Smooth muscle cell (in vitro differentiated cells): ENCODE data around the gene GFY. TPM values are rescaled to one million over a fixed set of nuclear protein-coding genes. Genes with fewer than 3 reads are reported as not detected.

ENCODE experiments used
- DNase-seq: peaks from one replicate; lab custom pipeline; 2025; ENCODE audit not compliant: unreplicated experiment; lab: John Stamatoyannopoulos, UW
- H2AFZ ChIP-seq: fragments of 200-600 bp; sonication (generic); 2 replicates; pipeline ENCODE4 v1.6.0; 2016; ENCODE audit warnings: antibody characterized with exemption, low read depth, mild to moderate bottlenecking
- H3F3A ChIP-seq: fragments of 200-600 bp; sonication (generic); 2 replicates; pipeline ENCODE4 v1.6.0; 2017; ENCODE audit warnings: antibody characterized with exemption, low read depth
- H3K27ac ChIP-seq: fragments of 200-600 bp; sonication (generic); 2 replicates; pipeline ENCODE4 v1.5.1; 2016; ENCODE audit warnings: low read depth, mild to moderate bottlenecking
- H3K27me3 ChIP-seq: fragments of 200-600 bp; sonication (generic); 2 replicates; pipeline ENCODE4 v1.6.1; 2016; ENCODE audit warnings: low read depth, mild to moderate bottlenecking
- H3K36me3 ChIP-seq: fragments of 200-600 bp; sonication (generic); 2 replicates; pipeline ENCODE4 v1.5.1; 2016; ENCODE audit warnings: low read depth
- H3K4me1 ChIP-seq: fragments of 200-600 bp; sonication (generic); 2 replicates; pipeline ENCODE4 v1.5.1; 2016; ENCODE audit warnings: low read depth
- H3K4me2 ChIP-seq: fragments of 200-600 bp; sonication (generic); 2 replicates; pipeline ENCODE4 v1.6.0; 2016; ENCODE audit warnings: mild to moderate bottlenecking
- H3K4me3 ChIP-seq: fragments of 200-600 bp; sonication (generic); 2 replicates; pipeline ENCODE4 v1.5.1; 2016; ENCODE audit warnings: mild to moderate bottlenecking
- H3K79me2 ChIP-seq: fragments of 200-600 bp; sonication (generic); 2 replicates; pipeline ENCODE4 v1.6.0; 2016; ENCODE audit warnings: low read depth, mild to moderate bottlenecking
- H3K9ac ChIP-seq: fragments of 200-600 bp; sonication (generic); 2 replicates; pipeline ENCODE4 v1.6.0; 2016; ENCODE audit warnings: low read depth
- H3K9me3 ChIP-seq: fragments of 200-600 bp; sonication (generic); replicated peaks from 2 replicates; pipeline ENCODE4 v1.5.1; 2016; ENCODE audit warnings: low read depth
- H4K20me1 ChIP-seq: fragments of 200-600 bp; sonication (generic); 2 replicates; pipeline ENCODE4 v1.6.0; 2016; ENCODE audit warnings: low read depth
- CTCF ChIP-seq: fragments of 200-600 bp; sonication (generic); IDR thresholded peaks from 2 replicates; pipeline ENCODE4 v1.5.1; 2017; ENCODE audit warnings: borderline replicate concordance, mild to moderate bottlenecking, antibody characterized with exemption; ENCODE audit not compliant: insufficient read depth, poor library complexity, severe bottlenecking
- WGBS: methylation state at CpG from one replicate; pipeline ENCODE4 v1.1.7; 2016; ENCODE audit warnings: low lambda C conversion rate; 5-methylcytosine and 5-hydroxymethylcytosine counted together
- polyA plus RNA-seq: library from polyadenylated mRNA; unstranded; fragments of >200 nt; fragmentation: Nextera tagmentation; extraction: Ambion mirVana; gene quantifications from 2 replicates; pipeline ENCODE4 v1.2.1, GENCODE V29; 2016
- total RNA-seq: library from RNA; depleted of rRNA; stranded (reverse); fragments of >200 nt; gene quantifications from 2 replicates; pipeline ENCODE4 v1.2.3, GENCODE V29; 2014

The GFY gene
- total and polyA plus RNA-seq, 2 experiments from 2014 or later, result not detected

GRCh38 chr19:49447485-49448431 lies 22.6 kb downstream of the GFY start:
- no peak for DNase-seq
- Histone ChIP-seq H3F3A (no peaks in the 10 kb centered on the region), H3K36me3 (no peaks in the 10 kb centered on the region), H3K4me2 (no peak overlapping the region), H3K27me3 (no peaks in the 10 kb centered on the region), H3K9ac (no peak overlapping the region), H2AFZ (no peak overlapping the region), H3K79me2 (no peaks in the 10 kb centered on the region), H4K20me1 (no peaks in the 10 kb centered on the region), H3K4me3 (no peak overlapping the region), H3K9me3 (no peaks in the 10 kb centered on the region), H3K4me1 (peaks cover 5% of the 10 kb centered on the region), H3K27ac (no peak overlapping the region)
- no peak for TF ChIP-seq CTCF
- WGBS, result 92% methylated on average over 27 of the region's 32 CpGs

GRCh38 chr19:49448432-49448786 lies 23.2 kb downstream of the GFY start:
- Histone ChIP-seq H3K27me3 (no peaks in the 10 kb centered on the region), H3K9ac (no peak overlapping the region), H3K36me3 (no peaks in the 10 kb centered on the region), H2AFZ (no peak overlapping the region), H3K79me2 (no peaks in the 10 kb centered on the region), H3K4me1 (peaks cover 5% of the 10 kb centered on the region), H3K4me2 (no peak overlapping the region), H3K9me3 (no peaks in the 10 kb centered on the region), H4K20me1 (no peaks in the 10 kb centered on the region), H3K4me3 (no peak overlapping the region), H3F3A (no peaks in the 10 kb centered on the region), H3K27ac (no peak overlapping the region)
- TF ChIP-seq CTCF, result no peak
- no peak for DNase-seq
- WGBS, result 96% methylated on average over 6 of the region's 6 CpGs

GRCh38 chr19:49450405-49450804 lies 25.2 kb downstream of the GFY start:
- peak overlapping the region; percentile 87 for H3K9ac ChIP-seq
- no peaks in the 10 kb centered on the region for H3K79me2 ChIP-seq
- no peaks in the 10 kb centered on the region for H3F3A ChIP-seq
- H3K27ac ChIP-seq, result no peak overlapping the region
- peak overlapping the region; percentile 93 for H3K4me2 ChIP-seq
- peak overlapping the region; percentile 86 for H3K4me3 ChIP-seq
- 92% methylated on average over 7 of the region's 7 CpGs for WGBS
- no peak overlapping the region for H2AFZ ChIP-seq
- TF ChIP-seq CTCF, result no peak
- H3K36me3 ChIP-seq, result no peaks in the 10 kb centered on the region
- no peaks in the 10 kb centered on the region for H3K27me3 ChIP-seq
- H3K4me1 ChIP-seq, result peaks cover 13% of the 10 kb centered on the region
- no peak for DNase-seq
- no peaks in the 10 kb centered on the region for H3K9me3 ChIP-seq
- no peaks in the 10 kb centered on the region for H4K20me1 ChIP-seq
